ENCODE measurements around the gene CCDC157. TPM values are rescaled to one million over a fixed set of nuclear protein-coding genes. Genes with fewer than 3 reads are reported as not detected.

The CCDC157 gene
- polyA plus RNA-seq, 1 experiment: 1.6 TPM

DNA sequence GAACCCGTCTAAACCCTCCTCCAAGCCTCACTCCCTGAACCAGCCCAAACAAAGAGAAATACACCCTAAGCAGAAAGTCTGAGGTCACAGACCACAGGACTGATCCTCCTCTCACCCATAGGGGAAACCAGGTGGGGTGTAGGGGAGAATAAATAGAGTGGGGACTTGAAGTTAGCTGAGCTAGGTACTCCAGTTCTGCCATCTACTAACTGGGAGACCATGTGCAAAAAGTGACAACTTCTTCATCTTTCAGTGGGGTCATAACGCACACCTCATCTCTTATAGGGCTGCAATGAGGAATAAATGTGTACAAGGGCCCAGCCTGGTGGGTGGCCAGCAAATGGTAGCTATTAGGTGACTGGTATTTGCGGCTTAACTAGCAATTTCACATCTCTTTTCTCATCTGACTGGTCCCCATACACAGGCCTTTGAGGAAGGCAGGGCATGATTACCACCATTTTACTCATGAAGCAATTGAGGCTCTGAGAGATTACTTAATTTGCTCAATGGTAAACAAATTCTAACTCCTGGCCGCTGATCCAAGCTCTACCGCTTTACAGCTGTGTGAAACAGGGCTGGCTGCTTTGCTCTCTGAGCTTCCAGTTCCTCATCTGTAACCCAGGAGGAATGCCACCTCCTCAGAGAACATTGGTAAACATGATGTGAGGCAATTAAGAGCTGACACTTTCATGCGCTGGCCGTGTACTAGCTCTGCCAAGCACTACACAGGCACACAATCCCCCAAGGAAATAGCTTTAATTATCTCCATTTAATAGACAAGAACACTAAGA, 46.7 kb upstream of the CCDC157 start:
- H3K36me3 ChIP-seq (ENCODE audit: control insufficient read depth, insufficient read depth, low read length): no peaks in the 10 kb centered on the region
- TF ChIP-seq, protein P1, sequence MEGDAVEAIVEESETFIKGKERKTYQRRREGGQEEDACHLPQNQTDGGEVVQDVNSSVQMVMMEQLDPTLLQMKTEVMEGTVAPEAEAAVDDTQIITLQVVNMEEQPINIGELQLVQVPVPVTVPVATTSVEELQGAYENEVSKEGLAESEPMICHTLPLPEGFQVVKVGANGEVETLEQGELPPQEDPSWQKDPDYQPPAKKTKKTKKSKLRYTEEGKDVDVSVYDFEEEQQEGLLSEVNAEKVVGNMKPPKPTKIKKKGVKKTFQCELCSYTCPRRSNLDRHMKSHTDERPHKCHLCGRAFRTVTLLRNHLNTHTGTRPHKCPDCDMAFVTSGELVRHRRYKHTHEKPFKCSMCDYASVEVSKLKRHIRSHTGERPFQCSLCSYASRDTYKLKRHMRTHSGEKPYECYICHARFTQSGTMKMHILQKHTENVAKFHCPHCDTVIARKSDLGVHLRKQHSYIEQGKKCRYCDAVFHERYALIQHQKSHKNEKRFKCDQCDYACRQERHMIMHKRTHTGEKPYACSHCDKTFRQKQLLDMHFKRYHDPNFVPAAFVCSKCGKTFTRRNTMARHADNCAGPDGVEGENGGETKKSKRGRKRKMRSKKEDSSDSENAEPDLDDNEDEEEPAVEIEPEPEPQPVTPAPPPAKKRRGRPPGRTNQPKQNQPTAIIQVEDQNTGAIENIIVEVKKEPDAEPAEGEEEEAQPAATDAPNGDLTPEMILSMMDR (IDR thresholded peaks at IDR 0.05; ENCODE audit: insufficient read depth, low read depth, low read length): no peak
- H3K27me3 ChIP-seq (ENCODE audit: control insufficient read depth, insufficient read depth, low read length): no peaks in the 10 kb centered on the region
- ChIA-PET CTCF (interaction anchor here (0.6 to 2.2 kb wide), 4 partner anchors 14 to 674 kb away, joined by 3 to 6 read pairs (median 4); partner anchors contain the start of genes CCDC157 and SF3A1), POLR2A (no interaction called here)
- no peak overlapping the region for H3K4me3 ChIP-seq (ENCODE audit: low read depth, low read length)
- DNase-seq (ENCODE audit: low read depth): no peak

DNA sequence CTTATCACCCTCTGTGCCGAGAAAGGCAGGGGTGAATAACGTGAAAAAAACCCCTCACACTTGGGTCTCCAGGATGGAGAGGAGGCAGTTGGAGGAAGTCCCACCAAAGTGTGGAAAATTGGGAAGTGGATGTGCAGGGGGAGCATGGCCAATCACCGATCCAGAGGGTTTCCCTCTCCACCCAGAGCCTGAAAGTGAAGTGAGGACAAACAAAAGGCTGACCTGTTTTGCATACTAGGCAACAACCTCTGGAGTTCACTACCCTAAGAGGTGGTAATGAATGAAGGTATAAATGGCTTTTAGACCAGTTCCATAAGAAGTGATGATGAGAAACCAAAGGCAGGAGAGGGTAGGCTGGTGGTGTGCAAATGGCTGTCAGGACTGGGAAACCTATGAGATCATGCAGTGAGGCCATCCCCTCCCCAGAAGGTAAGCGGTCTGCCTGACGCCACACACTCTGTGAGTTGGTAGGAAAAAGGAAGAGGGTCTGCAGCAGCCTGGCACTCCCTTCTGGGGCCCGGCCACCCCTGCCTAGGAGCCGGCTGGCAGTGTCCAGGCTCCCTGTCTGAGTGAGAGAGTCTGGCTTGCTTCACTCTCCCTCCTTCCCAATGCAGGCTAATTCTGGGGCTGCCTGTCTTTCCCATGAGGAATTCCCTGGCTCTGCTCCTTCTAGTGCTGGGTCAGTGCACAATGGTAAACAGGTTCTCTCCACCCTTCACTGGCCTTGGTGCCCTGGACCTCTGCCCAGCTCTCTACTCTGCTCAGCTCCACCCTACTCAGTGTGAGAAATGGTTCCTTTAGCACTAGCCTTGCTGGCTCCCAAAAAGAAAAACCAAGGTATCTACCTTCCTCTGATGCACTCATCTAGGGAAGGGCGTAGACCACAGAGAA, 45.7 kb upstream of the CCDC157 start:
- CTCF ChIA-PET: interaction anchor here (1.2 kb wide), 1 partner anchor 23 kb away, joined by 8 read pairs; no protein-coding TSS in a partner anchor
- POLR2A ChIA-PET: no interaction called here
- Histone ChIP-seq H3K4me3 (ENCODE audit: low read depth, low read length) (no peak overlapping the region), H3K36me3 (ENCODE audit: control insufficient read depth, insufficient read depth, low read length) (no peaks in the 10 kb centered on the region), H3K27me3 (ENCODE audit: control insufficient read depth, insufficient read depth, low read length) (no peaks in the 10 kb centered on the region)
- TF ChIP-seq, protein P1 (IDR thresholded peaks at IDR 0.05; ENCODE audit: insufficient read depth, low read depth, low read length): no peak
- DNase-seq (ENCODE audit: low read depth): no peak

DNA sequence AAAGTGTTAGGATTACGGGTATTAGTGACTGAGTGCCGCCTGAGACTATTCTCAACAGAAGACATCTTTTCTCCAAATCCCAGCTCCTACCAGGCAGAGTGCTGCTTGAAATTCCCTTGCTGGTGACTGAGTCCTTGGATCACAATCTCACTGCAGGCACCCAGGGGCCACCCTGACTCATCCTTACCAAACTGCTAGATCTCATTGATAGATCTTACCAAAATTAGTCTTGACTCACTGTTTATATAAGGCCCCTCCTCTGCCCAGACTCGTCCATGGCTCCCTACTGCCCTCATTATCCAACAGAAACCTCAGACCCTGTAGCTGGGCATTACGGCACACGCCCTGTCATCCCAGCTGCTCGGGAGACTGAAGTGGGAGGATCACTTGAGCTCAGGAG, 44.8 kb upstream of the CCDC157 start:
- ChIA-PET POLR2A (no interaction called here), CTCF (interaction anchor here (1.0 to 1.2 kb wide), 2 partner anchors 12 to 24 kb away, joined by 5 to 8 read pairs; no protein-coding TSS in a partner anchor)
- no peaks in the 10 kb centered on the region for H3K27me3 ChIP-seq (ENCODE audit: control insufficient read depth, insufficient read depth, low read length)
- no peak for DNase-seq (ENCODE audit: low read depth)
- H3K36me3 ChIP-seq (ENCODE audit: control insufficient read depth, insufficient read depth, low read length): no peaks in the 10 kb centered on the region
- TF ChIP-seq, protein P1 (IDR thresholded peaks at IDR 0.05; ENCODE audit: insufficient read depth, low read depth, low read length): no peak
- no peak overlapping the region for H3K4me3 ChIP-seq (ENCODE audit: low read depth, low read length)

DNA sequence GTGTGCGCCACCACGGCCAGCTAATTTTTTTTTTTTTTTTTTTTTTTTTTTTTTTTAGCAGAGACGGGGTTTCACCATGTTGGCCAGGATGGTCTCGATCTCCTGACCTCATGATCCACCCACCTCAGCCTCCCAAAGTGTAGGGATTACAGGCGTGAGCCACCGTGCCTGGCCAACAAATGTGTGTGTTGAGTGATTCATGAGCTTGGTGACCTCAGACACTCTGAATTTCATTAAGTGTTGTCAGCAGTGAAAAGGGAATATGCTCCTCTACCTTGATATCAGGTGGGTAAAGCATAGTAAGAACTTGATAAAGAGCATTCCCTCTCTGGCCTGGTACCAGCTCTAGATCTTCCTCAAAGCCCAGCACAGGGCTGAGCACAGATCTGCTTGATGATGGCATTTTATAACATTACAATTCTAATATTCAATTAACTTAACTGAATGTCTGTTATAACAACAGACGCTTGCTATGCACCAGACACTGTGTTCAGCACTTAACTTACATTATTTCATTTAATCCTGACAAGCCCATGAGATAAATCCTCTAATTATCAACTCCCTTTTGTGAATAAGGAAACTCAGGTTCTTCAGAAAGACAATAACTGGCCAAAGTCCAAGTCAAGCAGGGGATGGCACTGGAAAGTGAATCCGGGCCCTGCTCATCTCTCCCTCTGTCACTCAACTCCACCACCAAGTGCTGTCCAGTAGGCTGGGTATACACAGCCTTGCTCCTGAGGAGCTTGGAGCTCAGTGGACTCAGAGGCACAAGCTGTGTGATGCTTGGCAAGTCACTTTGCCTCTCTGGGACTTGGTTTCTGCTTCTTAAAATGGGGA, 43.1 kb upstream of the CCDC157 start:
- ChIA-PET CTCF (interaction anchor here (1.2 kb wide), 1 partner anchor 26 kb away, joined by 6 read pairs; no protein-coding TSS in a partner anchor), POLR2A (no interaction called here)
- no peak for DNase-seq (ENCODE audit: low read depth)
- H3K4me3 ChIP-seq (ENCODE audit: low read depth, low read length): no peak overlapping the region
- no peaks in the 10 kb centered on the region for H3K27me3 ChIP-seq (ENCODE audit: control insufficient read depth, insufficient read depth, low read length)
- TF ChIP-seq, protein P1 (IDR thresholded peaks at IDR 0.05; ENCODE audit: insufficient read depth, low read depth, low read length): no peak
- H3K36me3 ChIP-seq (ENCODE audit: control insufficient read depth, insufficient read depth, low read length): 0 out of 2 replicates have a peak, but pooled peaks cover 1% of the 10 kb centered on the region

Data from BJ (cell line).